Caki2 (cell line): Measurements from ENCODE around the gene SLC66A1. TPM values are rescaled to one million over a fixed set of nuclear protein-coding genes. Genes with fewer than 3 reads are reported as not detected.
A peak's percentile ranks its signal among the peaks of the same experiment; 100 is the strongest.
"Not testable (repeated sequence)": the region's sequence is repeated elsewhere in the genome, so short reads cannot be mapped to it uniquely, and the experiment has no call there.

Source experiments
- DNase-seq: peaks from one replicate; pipeline ENCODE4 v3.0.0-alpha.2; 2015; ENCODE audit warnings: low read depth
- in situ Hi-C: cut with HindIII; loops from 2 replicates; pipeline ENCODE4 v1.10.0; 2016; ENCODE audit warnings: low sequenced_read_pairs, low pct_unique_long_range_greater_than_20kb, mixed read lengths
- total RNA-seq: library from RNA; depleted of rRNA; stranded (reverse); fragments of >200 nt; shearing (Covaris generic); gene quantifications from 2 replicates; pipeline ENCODE4 v1.2.3, GENCODE V29; 2014; ENCODE audit warnings: low replicate concordance

The SLC66A1 gene
- total RNA-seq, 1 experiment from 2014 or later, result 35.2 TPM

GRCh38 chr1:19294638-19295037 is 17.5 kb upstream of the SLC66A1 start:
- no peak for DNase-seq

GRCh38 chr1:19300211-19300610 is 11.9 kb upstream of the SLC66A1 start:
- in situ Hi-C loops, result no loop called here
- DNase-seq, result no peak

More at GRCh38 chr1:19294638-19295037, 17.5 kb upstream of the SLC66A1 start:
- in situ Hi-C loops, result no loop called here

- in situ Hi-C loops, DNase-seq: not testable (repeated sequence)
Observed at GRCh38 chr1:19304081-19304480, 8.0 kb upstream of the SLC66A1 start.

- in situ Hi-C loops, result no loop called here
- no peak for DNase-seq
Observed at GRCh38 chr1:19305880-19306279, 6.2 kb upstream of the SLC66A1 start.

DNA sequence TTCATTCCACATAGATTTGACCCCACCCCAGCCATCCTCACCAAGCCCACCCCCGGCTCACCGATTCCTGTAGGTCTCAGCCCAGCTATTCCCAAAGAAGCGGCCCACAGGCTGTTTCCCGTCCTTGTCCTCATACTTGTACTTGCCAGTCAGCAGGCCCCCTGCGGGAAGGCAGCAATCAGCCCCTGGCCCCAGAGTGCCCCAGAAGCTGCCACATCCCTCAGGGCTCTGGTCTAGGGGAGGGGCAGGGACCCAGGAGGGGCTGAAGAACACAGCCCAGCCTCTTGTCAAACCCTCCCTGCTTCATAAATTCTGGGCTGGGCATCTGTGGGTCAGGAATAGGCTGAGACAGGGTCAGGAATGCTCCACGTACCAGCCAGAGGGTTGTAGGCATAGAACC is 5.2 kb upstream of the SLC66A1 start:
- in situ Hi-C loops, result no loop called here
- DNase-seq, result no peak

- in situ Hi-C loops, result no loop called here
- DNase-seq, result no peak
Observed at GRCh38 chr1:19307794-19308508, 4.2 kb upstream of the SLC66A1 start.

- in situ Hi-C loops, result no loop called here
- no peak for DNase-seq
Observed at GRCh38 chr1:19308509-19308907, 3.6 kb upstream of the SLC66A1 start.

DNA sequence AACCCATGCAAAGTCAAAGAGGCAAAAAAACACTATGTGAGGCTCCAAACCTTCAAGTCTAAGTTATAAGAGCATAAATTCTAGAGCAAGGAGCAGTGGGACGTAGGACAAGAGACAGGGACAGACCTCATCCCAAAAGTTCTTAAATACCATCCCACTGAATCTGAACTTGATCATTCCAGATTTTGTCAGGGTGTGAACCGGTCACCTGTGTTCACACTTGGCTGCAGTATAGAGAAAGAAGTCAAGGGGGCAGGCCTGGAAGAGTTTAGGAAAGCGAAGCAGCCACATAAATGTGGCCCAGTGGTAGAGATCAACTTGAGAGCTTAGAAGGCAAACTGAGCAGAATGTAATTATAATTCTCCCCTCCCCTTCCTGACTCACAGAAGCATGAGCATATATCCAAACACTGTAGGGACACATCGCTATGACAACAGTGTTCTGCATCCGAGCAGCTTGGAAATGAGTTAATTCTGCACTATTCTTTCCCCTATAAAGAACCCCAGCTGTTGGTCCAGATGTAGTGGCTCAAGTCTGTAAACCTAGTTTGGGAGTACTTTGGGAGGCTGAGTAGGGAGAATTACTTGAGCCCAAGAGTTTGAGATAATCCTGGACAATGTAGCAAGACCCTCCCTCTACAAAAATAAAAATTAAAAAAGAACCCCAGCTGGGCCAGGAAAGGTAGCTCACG is 2.9 kb upstream of the SLC66A1 start:
- DNase-seq, result peak; percentile 66
- in situ Hi-C loops, result no loop called here

DNA sequence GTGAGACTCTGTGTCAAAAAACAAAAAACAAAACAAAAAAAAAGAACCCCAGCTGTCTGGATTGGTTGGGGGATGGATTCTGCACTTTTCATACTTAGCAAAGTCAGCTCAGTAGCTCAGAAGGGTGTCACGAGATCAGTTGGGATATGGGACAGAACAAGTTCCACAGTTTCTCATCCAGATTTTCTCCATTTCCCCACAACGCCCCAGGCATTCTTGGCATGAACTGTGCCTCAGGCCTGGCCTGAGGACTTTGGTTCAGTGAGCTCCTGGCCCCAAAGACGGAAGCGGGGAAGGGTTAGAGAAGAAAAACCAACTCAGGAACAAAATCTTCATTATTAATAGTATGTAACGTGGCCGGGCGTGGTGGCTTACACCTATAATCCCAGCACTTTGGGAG is 2.1 kb upstream of the SLC66A1 start:
- DNase-seq, result no peak
- in situ Hi-C loops, result no loop called here

DNA sequence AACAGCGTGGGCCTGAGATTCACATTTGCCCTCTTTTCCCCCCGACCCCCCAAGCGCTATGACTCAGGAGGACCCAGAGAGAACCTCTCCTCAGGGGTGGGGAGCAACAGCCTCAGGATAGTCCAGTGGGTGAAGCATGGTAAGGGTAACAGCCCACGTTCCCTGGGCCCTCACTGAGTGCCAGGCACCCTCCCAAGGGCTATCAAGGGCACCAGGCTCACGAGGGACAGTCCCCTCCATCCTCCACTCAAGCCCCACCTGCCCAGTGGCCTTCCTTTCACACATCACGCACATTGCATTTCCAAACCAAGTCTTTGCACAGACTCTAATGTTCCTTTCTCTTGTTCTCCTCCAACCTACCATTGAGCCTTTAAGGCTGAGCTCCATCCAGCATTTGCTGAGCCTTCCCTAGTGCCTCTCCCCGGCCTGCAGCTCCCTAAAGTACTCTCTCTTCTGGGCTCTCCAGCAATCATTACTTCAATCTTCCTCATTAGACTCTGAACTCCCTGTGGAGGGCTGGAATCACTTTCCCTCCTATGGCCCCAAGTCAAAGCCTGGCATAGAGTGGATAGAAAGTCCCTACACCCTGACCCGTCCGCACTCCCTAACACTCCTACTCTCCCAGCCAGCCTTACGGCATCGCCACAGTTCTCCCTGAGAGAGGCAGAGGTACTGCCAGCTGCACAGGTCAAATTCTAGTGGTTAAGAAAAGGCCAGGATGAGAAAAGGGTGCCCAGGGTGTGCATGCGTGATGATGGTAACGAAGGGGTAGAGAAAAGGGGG is 1.2 kb upstream of the SLC66A1 start:
- in situ Hi-C loops, result no loop called here
- no peak for DNase-seq

DNA sequence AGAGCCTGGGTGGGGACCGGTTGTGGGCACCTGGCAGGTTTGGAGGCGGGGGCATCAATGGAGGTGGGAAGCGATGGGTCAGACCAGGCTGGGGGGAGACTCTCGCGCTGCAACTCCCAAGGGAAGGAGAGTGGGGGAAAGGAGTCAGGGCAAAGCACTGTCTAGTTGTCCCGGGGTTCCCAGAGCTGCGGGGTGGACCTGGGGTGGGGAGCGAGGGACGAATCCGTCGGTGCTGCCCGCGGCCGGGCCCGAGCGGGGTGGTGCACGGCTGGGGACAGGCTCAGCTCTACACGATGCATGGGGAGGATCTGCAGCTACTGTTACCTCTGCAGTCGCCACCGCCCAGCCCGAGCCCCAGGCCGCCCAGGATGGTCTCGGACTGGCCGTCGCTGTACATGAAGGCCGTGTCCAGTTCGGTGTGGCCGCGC is 609 bp upstream of the SLC66A1 start:
- DNase-seq, result no peak
- in situ Hi-C loops, result no loop called here

GRCh38 chr1:19312782-19313635 is 883 bp downstream of the SLC66A1 start:
- in situ Hi-C loops, result no loop called here
- no peak for DNase-seq

DNA sequence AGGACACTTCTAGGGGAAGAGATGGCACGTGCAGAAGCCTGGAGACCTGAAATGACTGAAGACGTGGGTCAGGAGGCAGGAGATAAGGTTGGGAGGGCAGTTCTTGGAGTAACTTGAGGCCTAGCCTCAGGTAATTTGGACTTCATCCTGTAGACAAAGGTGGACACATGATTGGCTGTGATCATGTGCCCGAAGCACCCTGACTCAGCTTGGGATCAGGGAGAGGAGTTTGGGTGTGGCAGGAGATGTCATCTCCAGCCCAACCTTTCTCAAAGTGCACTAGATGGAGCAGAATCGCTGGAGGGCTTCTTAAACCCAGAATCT is 1.5 kb downstream of the SLC66A1 start:
- in situ Hi-C loops, result no loop called here
- DNase-seq, result no peak

DNA sequence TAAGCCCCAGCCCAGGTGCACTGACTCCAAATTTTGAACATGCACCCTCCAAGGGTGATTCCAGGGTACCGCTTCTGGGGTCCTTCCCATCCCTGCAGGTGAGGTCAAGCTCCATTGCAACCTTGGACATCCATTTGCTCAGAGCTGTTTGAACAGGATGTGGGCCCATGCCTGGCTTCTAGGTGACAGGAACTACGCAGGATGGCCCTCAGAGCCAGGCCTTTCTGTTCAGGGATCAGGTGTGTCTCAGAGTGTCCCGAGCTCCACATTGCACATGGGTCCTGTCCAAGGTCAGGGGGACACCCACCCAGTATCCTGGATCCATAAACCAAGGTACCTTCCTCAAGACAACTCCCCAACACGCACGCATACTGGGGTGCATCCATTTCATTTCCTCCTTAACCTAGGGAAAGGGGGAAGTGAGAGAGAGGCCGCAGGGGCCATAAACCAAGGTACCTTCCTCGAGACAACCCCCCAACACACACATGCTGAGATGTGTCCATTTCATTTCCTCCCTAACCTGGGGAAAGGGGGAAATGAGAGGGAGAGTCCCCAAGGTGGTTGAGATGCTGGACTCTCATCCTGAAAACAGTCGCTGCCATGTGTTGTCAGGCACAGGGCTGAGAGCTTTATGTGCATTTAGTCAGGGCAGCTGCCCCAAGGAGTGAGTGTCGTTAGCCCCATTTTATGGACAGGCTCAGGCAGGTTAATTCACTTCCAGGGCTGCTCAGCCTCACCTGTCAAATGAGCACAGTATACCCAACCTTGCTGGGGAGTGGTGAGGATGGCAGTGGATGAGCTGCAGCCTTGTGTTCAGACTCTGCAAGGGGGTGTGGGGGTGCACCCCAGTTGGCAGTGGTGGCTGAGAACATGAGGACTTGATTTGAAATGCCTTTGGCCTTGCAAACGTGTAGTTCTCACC is 2.1 kb downstream of the SLC66A1 start:
- in situ Hi-C loops, result no loop called here
- DNase-seq, result no peak

GRCh38 chr1:19315378-19316198 is 3.5 kb downstream of the SLC66A1 start:
- DNase-seq, result peak; percentile 49
- in situ Hi-C loops, result no loop called here

- in situ Hi-C loops, result no loop called here
- no peak for DNase-seq
Observed at GRCh38 chr1:19317126-19317910, 5.2 kb downstream of the SLC66A1 start.
